Activated T-helper 1 cell treated with anti-CD3 and anti-CD28 coated beads, Interleukin-2, amount 50 U/mL, for 16 hours (primary cell): ENCODE results near the gene AGRN.
"Not testable (repeated sequence)": the region's sequence is repeated elsewhere in the genome, so short reads cannot be mapped to it uniquely, and the experiment has no call there.

Source experiments
- DNase-seq, 2 donors: peaks; one replicate each; pipeline ENCODE4 v3.0.0-alpha.2; 2020; ENCODE audit warnings: low read depth in 1 of 2, low spot score in 1 of 2

AGRN gene

GRCh38 chr1:1090424-1091343 lies 70.8 kb downstream of the AGRN start:
- no peak for DNase-seq

GRCh38 chr1:1091344-1092148 lies 71.6 kb downstream of the AGRN start:
- DNase-seq, result no peak

GRCh38 chr1:1092149-1092855 lies 72.4 kb downstream of the AGRN start:
- DNase-seq, result no peak

GRCh38 chr1:1092894-1093609 lies 73.1 kb downstream of the AGRN start:
- DNase-seq, result no peak

GRCh38 chr1:1093610-1093943 lies 73.7 kb downstream of the AGRN start:
- no peak for DNase-seq

GRCh38 chr1:1094981-1095380 lies 75.1 kb downstream of the AGRN start:
- DNase-seq, result no peak

- DNase-seq, result not testable (repeated sequence)
Measured at GRCh38 chr1:1096136-1096535, 76.2 kb downstream of the AGRN start.

- no peak for DNase-seq
Measured at GRCh38 chr1:1098681-1099421, 78.9 kb downstream of the AGRN start.

GRCh38 chr1:1099506-1100183 lies 79.7 kb downstream of the AGRN start:
- DNase-seq, result no peak

GRCh38 chr1:1100296-1100695 lies 80.4 kb downstream of the AGRN start:
- DNase-seq, result no peak

GRCh38 chr1:1101503-1101902 lies 81.6 kb downstream of the AGRN start:
- no peak for DNase-seq

- not testable (repeated sequence) for DNase-seq
Measured at GRCh38 chr1:1104152-1104551, 84.2 kb downstream of the AGRN start.
